HG03469 (cell line): ENCODE data around the gene PLS1.

Experiments
- ATAC-seq: cut with Tn5 transposase; IDR thresholded peaks from one replicate; pipeline ENCODE4 v1.9.1; 2021; ENCODE audit warnings: mild to moderate bottlenecking, moderate library complexity, moderate number of reproducible peaks; ENCODE audit not compliant: unreplicated experiment

PLS1 gene

DNA sequence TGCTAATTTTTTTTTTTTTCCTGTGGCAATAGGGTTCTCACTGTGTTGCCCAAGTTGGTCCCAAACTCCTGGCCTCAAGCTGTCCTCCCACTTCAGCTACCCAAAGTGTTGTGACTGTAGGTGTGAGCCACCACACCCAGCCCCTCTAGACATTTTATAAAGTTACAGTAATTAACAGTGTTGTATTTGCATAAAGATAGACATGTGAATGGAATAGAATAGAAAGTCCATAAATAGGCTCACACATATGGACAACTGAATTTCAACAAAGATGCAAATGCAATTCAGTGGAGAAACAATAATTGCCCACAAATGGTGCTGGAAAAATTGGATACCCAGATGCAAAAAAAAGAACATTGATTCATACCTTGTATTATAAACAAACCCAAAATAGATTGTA, 39.9 kb downstream of the PLS1 start:
- no peak for ATAC-seq

DNA sequence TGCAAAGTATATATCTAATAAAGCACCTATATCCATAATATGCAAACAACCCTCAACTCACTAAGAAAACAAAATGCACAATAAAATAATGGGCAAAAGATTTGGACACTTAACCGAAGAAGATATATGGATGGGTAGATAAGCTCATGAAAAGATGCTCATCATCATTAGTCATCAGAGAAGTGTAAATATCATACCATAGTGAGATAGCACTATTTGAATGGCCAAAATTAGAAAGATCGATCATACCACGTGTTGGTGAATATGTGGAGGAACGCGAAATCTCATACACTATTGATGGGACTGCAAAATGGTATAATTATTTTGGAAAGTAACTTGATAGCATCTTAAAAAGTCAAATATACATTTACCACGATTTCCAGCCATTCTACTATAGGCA, 40.5 kb downstream of the PLS1 start:
- ATAC-seq: no peak

DNA sequence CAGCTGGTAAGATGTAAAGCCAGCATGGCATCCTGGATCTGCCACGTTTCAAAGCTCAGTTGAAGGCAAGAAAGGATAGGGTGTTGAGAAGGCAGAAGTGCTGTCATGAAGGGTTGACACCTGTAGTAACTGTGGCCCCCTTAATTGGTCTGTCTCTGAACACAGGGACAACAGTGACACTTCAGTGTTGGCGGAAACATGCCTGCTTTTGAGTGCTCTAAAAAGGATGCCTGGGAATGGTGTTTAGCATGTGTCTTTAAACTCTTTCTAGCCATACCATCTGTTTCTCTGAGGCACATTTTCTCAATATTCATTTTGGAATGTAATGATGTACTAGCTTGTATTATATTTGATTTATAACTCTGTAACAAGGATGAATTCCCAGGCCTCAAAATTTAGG, 42.1 kb downstream of the PLS1 start:
- no peak for ATAC-seq

DNA sequence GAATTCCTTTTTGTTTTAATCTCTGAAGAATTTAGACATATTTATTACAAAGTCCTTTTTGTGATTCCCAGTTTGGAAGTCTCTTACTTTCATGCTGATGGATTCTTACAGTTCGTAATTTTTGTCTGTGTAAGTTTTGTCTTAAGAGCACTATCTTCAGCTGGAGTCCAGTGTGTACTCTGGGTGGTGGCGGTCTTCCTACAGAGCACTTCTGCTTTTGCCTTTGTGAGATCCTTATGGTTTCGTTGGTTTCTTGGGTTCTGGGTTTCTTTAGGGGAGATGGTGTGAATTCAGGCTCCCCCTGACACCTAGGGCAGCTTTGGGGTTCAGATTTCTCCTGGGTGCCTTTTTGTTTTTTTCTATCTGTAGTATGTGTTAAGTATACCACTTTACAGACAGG, 45.3 kb downstream of the PLS1 start:
- no peak for ATAC-seq

DNA sequence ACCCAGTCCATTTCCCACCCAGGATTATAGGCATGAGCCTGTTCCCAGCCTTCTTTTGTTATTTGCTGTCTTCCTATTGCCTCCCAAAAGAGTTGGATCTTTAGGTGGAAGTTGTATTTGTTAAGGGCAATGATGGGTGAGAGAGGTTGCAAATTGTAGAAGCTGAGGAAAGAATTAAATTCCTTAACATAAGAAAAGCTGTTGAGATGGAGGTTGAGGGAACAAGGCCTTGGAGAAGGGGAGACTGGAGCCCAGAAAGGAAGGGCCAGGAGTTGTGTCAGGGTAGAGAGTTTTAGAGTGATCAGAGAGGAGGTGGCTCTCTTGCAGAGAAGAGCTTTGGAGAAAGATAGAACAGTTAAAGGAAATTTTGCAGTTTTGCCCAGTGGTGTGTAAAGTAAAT, 46.8 kb downstream of the PLS1 start:
- no peak for ATAC-seq

DNA sequence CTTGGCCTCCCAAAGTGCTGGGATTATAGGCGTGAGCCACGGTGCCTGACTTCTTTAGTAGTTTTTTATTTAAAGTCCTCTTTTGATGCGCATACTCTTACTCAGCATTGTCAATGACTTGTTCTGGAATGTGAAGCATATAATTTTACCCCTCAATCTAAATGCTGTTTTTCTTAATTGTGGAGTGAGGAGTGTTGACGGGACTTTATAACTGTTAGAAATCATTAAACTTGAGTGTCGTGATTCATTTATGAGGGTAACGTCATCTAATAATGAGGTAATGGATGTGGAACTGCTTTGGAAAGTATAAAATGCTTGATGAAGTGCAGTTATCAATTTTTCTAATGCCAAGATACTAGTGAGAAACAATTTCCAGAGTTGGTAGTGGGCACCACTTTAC, 48.3 kb downstream of the PLS1 start:
- no peak for ATAC-seq

DNA sequence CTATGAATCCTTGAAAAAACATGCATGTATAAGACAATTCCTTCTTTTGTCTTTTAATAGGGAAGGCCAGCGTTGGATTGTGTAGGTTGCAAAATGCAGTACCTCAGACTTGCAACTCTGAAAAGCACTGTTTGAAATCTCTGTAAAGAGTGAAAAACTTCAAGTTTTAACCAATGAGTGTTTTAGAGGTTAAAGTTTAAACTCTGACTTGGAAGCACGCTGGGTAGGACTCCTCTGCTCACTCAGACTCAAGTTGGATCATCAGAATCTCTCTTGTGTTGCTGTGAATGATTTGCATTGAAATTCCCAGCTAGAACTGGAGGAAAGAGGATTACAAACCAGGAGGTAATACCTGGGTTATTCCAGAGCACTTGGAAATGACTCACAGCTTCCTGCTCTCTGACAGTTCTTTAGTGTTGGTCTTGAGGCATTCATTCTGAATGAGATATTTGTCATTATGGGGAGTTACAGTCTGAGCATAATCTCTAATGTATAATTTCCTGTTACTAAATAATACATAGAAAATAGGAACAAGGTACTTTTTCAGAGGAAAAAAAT, 49.1 kb downstream of the PLS1 start:
- no peak for ATAC-seq

DNA sequence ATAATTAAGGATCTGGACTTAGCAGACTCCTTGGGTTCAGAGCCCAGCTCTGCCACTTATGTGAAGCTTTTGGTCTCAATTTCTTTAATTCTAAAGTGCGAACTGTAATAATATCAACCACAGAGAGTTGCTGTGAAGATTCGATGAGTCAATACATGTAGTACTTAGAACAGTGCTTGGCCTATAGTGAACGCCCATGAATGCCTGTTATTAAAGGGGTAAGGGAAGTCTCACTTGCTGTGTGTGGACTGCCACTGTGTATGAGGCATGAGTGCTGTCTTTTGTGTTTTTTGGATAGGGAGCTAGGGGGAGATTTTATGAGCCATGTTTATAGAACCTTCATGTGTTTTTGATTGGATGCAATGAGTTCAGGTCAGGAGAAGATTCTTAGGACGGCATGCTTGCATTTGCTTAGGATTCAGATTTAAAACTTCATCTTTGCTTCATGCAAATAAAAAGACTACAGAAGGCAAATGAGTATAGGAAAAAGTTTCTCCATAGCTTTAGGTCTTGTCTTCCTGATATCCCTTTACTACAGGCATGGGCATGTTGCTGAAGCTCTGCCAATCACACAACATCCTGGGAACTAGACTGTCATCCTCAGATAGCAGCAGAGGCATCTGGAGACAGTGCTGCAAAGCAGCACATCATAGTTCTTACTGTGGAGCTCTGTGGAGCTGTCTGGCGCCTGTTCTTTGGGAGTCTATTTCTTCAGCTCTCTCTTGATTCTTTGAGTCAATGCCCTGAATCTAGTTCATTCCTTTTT, 50.0 kb downstream of the PLS1 start:
- no peak for ATAC-seq

DNA sequence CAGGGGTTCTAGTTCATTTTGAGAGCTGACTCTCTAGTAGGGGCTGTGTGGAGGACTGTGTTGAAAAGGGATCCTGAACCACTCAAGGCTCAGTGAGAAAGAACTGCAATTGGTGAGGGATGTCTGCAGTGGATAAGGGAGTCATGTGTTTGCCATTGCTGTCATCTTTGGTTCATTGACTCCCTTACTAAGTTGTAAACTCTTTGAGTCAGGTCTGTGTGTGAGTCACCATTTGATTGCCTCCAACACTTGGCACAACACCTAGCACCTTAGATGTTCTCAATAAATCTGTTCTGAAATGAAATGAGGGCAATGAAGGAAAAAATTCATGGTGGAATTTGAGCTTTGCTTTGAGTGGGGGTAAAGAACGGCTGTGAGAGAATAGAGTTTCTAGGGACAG, 51.7 kb downstream of the PLS1 start:
- no peak for ATAC-seq

DNA sequence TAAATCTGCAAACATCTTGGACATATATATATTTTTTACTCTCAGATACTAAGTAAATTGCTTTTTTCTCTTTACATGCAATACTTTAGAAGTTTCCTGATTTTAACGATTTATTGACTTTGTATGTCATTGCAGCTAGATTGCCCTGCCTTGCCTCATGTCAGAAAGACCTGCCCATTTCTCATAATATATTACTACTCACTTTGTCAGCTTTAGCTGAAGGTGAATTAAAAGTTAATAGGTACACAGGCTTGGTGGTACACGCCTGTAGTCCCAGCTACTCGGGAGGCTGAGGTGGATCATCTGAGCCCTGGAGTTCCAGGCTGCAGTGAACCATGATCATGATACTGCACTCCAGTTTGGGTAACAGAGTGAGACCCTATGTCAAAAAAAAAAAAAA, 52.8 kb downstream of the PLS1 start:
- ATAC-seq: no peak

DNA sequence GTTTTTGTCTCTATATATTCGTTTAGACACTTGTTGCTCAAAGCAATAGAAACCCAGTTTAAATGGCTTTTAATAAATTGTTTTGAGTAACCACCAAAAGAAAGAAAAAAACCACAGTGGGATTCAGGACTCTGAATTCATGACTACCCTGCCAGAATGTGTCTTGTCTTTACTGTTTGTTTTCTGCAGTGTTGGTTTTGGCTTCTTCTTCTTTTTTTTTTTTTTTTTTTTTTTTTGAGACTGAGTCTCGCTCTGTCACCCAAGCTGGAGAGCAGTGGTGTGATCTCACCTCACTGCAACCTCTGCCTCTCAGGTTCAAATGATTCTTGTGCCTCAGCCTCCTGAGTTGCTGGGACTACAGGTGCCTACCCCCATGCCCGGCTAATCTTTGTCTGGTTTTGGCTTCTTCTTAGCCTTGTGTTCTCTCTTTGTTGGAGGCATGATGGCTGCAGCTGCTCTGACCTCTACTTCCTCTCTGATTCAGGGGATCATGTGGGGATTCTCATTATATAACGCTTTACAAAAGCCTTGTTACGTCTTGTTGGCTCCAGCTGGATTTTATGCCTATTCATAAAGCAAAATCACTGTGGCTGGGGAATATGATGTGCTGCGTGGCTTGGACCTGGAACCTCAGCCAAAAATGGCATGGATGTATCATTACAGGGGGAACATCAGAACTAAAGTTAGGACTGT, 54.0 kb downstream of the PLS1 start:
- no peak for ATAC-seq

DNA sequence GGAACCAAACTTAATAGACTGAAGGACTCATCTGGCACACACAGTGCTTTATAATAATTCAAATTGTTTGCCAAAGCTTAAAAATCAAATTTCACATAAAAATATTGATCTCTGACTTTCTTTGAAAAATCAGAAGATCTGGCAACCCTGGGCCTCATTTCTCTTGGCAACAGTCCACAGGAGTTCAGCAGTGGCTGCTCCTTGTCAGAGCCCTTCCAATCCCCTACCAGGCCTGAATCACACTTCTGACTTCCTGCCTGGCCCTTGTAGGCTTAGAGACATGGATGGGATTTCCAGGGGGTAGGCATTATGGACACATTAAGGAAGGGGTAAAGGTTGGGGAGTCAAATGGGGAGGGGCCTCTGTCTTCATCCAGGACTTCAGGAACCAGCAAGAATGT, 55.5 kb downstream of the PLS1 start:
- ATAC-seq: no peak

DNA sequence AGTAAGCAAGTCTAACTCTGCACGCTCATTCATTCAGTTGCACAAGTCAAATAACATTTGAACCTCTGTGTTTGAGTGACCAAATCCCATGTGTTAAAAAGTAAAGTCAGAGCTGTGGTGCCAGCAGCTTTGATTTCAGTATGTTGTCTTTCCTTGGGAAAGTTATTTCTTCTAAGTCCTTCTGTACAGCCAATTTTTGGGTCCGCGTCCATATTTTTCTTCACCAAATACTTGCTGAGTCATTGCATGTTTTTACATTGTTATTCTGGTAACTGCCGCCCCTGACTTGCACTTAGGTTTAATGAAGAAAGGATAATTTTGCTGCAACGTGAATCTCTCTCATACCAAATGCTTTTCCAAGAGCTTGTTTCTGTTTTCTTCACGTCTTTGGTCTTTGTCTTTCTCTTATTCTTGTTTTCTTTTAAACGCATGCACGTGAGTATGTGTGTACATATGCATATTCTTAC, 56.7 kb downstream of the PLS1 start:
- no peak for ATAC-seq

DNA sequence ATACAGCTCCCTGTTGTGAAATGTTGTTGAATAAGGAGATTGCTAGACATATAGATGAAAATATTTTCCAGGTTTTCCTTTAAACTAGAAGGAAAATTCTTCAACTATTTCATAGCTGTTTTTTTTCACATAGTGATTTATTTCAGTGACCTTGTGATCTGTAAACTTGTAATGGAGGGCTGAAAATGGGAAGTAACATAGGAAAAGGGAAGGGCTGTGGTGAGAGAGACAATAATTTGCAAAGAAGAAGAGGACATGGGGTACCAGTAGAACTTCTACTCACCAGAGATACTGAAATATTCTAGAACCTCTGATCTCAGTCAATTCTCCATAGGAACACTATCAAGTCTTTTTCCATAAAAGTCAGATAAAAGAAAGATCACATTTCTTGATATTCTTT, 60.4 kb downstream of the PLS1 start:
- no peak for ATAC-seq

DNA sequence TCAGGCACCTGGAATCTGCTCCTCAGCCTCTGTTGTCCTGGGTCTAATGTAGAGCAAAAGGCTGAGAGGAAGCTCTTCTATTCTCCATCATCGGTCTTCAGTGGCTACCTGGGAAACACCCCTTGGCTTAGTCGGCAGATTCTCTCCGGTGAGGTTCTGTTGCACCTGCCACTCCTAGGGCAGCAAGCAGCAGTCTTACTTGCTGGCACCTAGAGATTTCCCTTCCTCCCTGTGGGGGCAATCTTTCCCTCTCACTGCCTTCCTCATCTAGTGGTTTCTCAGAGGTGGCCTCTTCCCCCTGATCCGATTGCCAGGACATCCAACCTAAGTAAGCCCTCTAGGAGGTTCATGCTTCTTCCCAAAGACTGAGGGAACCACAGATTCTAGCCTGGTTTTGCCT, 60.8 kb downstream of the PLS1 start:
- ATAC-seq: no peak

DNA sequence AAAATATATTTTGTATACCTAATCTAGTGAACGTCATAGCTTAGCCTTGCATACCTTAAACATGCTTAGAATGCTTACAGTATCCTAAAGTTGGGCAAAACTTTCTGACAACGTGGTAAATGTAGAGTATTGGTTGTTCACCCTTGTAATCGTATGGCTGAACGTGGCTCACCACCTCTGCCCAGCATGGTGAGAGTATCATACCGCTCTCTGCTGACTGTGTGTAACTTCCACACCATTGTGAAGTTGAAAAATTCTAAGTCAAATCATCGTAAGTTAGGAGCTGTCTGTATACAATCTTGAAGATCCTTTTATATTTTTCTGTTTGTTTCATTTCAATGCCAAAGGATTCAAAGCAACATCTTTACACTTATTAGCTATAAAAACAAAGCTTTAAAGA, 64.2 kb downstream of the PLS1 start:
- ATAC-seq: no peak

DNA sequence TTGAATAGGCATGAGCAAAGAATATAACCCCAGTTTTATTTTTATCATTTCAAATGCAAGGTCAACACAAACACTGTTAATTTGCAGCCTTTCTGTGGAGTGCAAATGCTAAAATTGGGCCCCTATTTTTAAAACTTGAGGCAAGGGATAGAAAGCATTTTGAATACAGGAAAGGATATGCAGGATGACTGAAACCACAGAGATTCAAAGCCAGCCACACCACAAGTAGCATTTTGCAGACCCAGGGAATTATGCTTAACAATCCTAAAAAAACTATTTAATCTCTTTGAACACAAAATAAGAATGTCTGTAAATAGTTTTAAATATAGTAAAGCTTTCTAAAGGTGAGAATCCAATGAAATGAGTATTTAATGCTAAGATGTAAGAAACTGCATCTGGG, 64.7 kb downstream of the PLS1 start:
- ATAC-seq: no peak

DNA sequence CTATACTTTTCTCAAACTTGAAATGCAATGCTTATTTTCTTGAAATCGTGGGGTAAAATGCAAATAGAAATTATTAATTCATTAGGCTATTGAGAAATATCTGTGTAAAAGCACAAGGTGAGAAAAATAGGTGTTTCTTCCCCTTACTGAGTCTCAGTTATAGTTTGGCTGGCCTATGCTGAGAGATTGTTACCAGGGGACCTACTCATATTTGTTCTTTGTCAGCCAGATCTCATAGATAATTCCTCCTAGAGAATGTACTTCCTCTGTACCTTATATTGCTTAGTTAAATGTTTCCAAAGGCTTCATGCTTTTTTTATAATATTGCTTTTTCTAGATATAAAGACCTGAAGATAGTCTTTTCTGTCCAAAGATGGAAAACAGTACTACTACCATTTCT, 67.7 kb downstream of the PLS1 start:
- no peak for ATAC-seq

DNA sequence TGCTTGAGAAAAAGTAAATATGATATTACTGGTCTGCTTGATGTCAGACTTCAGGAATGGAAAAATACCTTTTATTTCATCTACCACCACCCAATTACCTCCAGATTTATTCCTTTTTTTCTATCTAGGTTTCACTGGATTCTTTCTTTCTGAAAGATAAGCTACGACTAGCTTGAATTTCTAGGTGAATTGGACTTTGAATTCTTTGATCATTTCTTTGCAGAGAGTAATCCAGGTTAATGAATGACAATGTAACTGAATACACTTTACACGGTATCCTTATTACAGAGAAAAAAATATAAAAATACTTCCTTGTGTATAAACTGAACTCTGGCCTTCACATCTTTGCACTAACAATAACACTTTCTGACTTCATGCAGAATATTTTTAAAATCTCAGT, 68.1 kb downstream of the PLS1 start:
- ATAC-seq: no peak

DNA sequence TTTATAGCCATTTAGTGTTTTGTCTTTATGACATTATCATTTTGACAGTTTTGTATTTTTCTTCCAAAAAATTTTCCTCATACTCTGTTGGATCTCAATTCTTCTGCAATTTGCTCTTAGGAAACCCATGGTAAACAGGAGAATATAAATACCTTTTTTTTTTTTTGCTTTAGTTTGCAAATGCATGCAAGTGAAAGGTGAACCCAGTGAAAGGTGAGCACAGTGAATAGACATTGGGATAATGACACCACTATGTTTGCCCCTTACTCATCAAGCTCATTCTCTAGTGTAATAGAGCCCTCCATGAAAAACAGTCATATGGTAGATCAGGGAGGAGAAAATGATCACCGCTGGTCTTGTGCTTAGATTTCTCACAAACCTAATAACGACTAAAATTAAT, 68.6 kb downstream of the PLS1 start:
- ATAC-seq: no peak

DNA sequence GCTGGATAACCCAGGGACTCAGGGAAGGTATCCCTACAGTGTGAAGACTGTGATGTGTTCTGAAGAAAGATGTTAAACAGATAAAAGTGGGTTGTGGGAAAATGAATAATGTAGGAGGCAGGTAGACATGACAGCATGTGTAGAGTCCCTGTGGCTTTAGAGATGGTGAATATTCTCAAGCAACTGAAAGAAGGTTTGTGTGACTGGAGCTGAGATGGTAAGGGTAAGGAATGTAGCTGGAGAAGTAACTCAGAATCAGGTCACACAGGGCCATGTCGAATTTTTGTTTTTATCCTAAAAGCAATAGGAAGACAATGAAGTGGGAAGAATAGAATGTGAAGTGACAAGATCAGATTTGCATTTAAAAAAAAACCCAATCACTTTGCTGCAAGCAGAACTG, 73.9 kb downstream of the PLS1 start:
- ATAC-seq: no peak

DNA sequence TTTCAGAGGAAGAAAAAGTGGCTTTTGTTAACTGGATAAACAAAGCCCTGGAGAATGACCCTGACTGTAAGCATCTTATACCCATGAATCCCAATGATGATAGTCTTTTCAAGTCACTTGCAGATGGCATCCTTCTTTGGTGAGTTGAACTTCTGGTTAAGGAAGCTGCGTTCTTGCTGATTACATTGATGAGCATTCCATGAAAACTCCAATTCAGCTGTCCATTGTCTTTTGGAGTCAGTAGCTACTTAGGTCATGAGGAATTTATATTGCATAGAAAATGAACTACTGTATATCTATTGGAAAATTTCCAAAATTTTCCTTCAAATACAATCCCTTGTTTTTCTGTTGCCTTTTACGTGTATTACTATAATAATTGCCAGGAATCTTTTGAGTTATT, 80.0 kb downstream of the PLS1 start:
- no peak for ATAC-seq
